ENCODE data around the gene SLC16A9. TPM values are rescaled to one million over a fixed set of nuclear protein-coding genes. Genes with fewer than 3 reads are reported as not detected.

SLC16A9 gene
- total and polyA plus RNA-seq, 4 donors, result 0.70 to 6.0 (median 1.9) TPM

DNA sequence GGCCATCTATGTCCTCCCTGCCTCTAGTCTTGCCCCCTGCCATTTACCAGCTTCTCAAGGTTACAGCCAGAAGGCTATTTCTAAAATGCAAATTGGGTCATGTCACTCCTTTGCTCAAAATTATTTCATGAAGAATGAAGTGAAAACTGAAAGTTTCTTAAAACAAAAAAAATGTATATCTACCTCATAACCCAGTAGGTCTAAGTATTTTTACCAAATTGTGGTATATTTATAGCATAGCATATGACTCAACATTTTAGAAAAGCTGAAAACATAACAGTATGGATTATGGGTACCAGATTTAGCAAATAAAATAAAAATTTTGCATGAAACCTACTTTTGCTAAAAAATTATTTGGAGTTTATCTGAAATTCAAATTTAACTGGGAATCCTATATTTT lies 78.4 kb downstream of the SLC16A9 start:
- no peaks in the 10 kb centered on the region for H3K27me3 ChIP-seq (ENCODE audit: control insufficient read depth in 3 of 3, insufficient read depth in 3 of 3, low read length in 2 of 3)
- H3K27ac ChIP-seq (ENCODE audit: low read depth in 1 of 2, low read length in 1 of 2), result no peak overlapping the region
- no peak overlapping the region for H3K9ac ChIP-seq (ENCODE audit: insufficient read depth in 1 of 2, low read length in 2 of 2)
- TF ChIP-seq, protein P1, sequence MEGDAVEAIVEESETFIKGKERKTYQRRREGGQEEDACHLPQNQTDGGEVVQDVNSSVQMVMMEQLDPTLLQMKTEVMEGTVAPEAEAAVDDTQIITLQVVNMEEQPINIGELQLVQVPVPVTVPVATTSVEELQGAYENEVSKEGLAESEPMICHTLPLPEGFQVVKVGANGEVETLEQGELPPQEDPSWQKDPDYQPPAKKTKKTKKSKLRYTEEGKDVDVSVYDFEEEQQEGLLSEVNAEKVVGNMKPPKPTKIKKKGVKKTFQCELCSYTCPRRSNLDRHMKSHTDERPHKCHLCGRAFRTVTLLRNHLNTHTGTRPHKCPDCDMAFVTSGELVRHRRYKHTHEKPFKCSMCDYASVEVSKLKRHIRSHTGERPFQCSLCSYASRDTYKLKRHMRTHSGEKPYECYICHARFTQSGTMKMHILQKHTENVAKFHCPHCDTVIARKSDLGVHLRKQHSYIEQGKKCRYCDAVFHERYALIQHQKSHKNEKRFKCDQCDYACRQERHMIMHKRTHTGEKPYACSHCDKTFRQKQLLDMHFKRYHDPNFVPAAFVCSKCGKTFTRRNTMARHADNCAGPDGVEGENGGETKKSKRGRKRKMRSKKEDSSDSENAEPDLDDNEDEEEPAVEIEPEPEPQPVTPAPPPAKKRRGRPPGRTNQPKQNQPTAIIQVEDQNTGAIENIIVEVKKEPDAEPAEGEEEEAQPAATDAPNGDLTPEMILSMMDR (IDR thresholded peaks at IDR 0.05; ENCODE audit: control extremely low read depth, extremely low read depth), result no peak
- DNase-seq (no peak), ATAC-seq (ENCODE audit: insufficient read depth, low FRiP score) (no peak)
- no peaks in the 10 kb centered on the region for H3K36me3 ChIP-seq (ENCODE audit: control insufficient read depth in 4 of 4, insufficient read depth in 4 of 4, low read length in 4 of 4)
- H3K4me3 ChIP-seq, result no peak overlapping the region
- peaks cover 0 to 1% (median 0%) of the 10 kb centered on the region in 4 donors for H3K9me3 ChIP-seq (ENCODE audit: control insufficient read depth in 4 of 4, insufficient read depth in 3 of 4, low read length in 3 of 4)
- H3K4me1 ChIP-seq (ENCODE audit: control insufficient read depth in 5 of 5, insufficient read depth in 5 of 5, low read length in 5 of 5), result peaks cover 0 to 2% (median 0%) of the 10 kb centered on the region in 5 donors

DNA sequence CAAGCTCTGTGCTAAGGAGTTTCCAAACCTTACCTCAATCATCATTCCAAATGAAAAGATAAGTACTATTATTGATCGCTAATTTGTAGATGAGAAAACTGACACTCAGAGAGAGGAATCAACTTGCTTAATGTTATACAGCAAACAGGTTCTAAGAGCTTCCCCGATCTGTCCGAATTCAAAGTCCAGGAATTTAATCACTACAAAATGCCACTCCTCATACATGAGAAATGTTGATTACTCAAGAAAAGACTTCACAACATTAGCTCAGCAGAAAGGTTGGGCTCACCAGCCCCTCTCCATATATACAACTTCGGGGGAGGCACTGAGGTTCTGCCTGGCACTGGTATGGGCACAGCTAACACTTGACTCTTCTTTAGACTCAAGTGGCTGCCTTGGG lies 80.7 kb downstream of the SLC16A9 start:
- Histone ChIP-seq H3K4me3 (no peak overlapping the region), H3K36me3 (ENCODE audit: control insufficient read depth in 4 of 4, insufficient read depth in 4 of 4, low read length in 4 of 4) (no peaks in the 10 kb centered on the region)
- ATAC-seq (ENCODE audit: insufficient read depth, low FRiP score), result no peak

DNA sequence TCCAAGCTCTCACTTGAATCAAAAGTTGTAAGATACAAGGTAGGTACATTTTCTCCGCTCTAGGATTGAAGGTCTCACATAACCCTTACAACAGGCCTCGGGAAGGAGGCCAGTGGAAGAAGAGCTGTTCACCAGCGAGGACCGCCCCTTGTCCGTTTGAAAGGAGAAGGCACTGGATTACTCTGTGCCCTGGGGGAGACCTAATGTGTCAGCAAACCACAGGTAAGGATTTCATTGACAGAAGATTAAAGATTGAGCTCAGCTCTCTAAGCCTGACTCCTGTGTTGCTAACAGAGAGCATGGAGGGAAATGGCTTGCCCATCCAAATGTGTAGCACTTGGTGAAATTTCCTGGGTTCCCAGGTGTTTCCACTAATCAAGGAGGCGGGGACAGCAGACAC lies 81.2 kb downstream of the SLC16A9 start:
- H3K9me3 ChIP-seq (ENCODE audit: control insufficient read depth in 4 of 4, insufficient read depth in 3 of 4, low read length in 3 of 4), result peaks cover 0 to 1% (median 0%) of the 10 kb centered on the region in 4 donors
- no peak overlapping the region for H3K27ac ChIP-seq (ENCODE audit: low read depth in 1 of 2, low read length in 1 of 2)
- H3K36me3 ChIP-seq (ENCODE audit: control insufficient read depth in 4 of 4, insufficient read depth in 4 of 4, low read length in 4 of 4), result no peaks in the 10 kb centered on the region
- no peak overlapping the region for H3K4me3 ChIP-seq
- TF ChIP-seq, protein P1 (IDR thresholded peaks at IDR 0.05; ENCODE audit: control extremely low read depth, extremely low read depth), result no peak
- no peak overlapping the region for H3K9ac ChIP-seq (ENCODE audit: insufficient read depth in 1 of 2, low read length in 2 of 2)
- ATAC-seq (ENCODE audit: insufficient read depth, low FRiP score) (no peak), DNase-seq (no peak)
- WGBS, 2 donors, result 71 to 72% methylated on average over 6 of the region's 6 CpGs
- peaks cover 0 to 4% (median 0%) of the 10 kb centered on the region in 5 donors for H3K4me1 ChIP-seq (ENCODE audit: control insufficient read depth in 5 of 5, insufficient read depth in 5 of 5, low read length in 5 of 5)
- no peaks in the 10 kb centered on the region for H3K27me3 ChIP-seq (ENCODE audit: control insufficient read depth in 3 of 3, insufficient read depth in 3 of 3, low read length in 2 of 3)

More for the DNA sequence above, 80.7 kb downstream of the SLC16A9 start:
- Histone ChIP-seq H3K27ac (ENCODE audit: low read depth in 1 of 2, low read length in 1 of 2) (no peak overlapping the region), H3K4me1 (ENCODE audit: control insufficient read depth in 5 of 5, insufficient read depth in 5 of 5, low read length in 5 of 5) (peaks cover 0 to 4% (median 0%) of the 10 kb centered on the region in 5 donors), H3K9ac (ENCODE audit: insufficient read depth in 1 of 2, low read length in 2 of 2) (no peak overlapping the region), H3K9me3 (ENCODE audit: control insufficient read depth in 4 of 4, insufficient read depth in 3 of 4, low read length in 3 of 4) (peaks cover 0 to 1% (median 0%) of the 10 kb centered on the region in 4 donors), H3K27me3 (ENCODE audit: control insufficient read depth in 3 of 3, insufficient read depth in 3 of 3, low read length in 2 of 3) (no peaks in the 10 kb centered on the region)
- WGBS, 2 donors, result 82 to 93% methylated on average over 4 of the region's 4 CpGs
- no peak for DNase-seq
- TF ChIP-seq, protein P1 (IDR thresholded peaks at IDR 0.05; ENCODE audit: control extremely low read depth, extremely low read depth), result no peak

Data from lung (tissue), 12 donors.